Activated T-cell treated with anti-CD3 and anti-CD28 coated beads, Interleukin-2, amount 50 U/mL, for 72 hours (primary cell): ENCODE measurements around the gene MIER2. TPM values are rescaled to one million over a fixed set of nuclear protein-coding genes. Genes with fewer than 3 reads are reported as not detected.

Experiments used
- ATAC-seq, 2 donors: fragments of 150-1000 bp; cut with Tn5 transposase; replicated peaks in 1 of 2; 2 replicates each; pipeline ENCODE4 v1.10.0; 2021; ENCODE audit warnings: moderate library complexity in 2 of 2, mild to moderate bottlenecking in 1 of 2
- DNase-seq, 2 donors: peaks; one replicate each; pipeline ENCODE4 v3.0.0; 2021 to 2022; ENCODE audit warnings: mixed read lengths in 1 of 2
- H3K27ac Mint-ChIP-seq: one replicate; pipeline ENCODE4 v1.8.0; 2022; ENCODE audit warnings: mild to moderate bottlenecking, moderate library complexity, mixed read lengths
- H3K27me3 Mint-ChIP-seq: one replicate; pipeline ENCODE4 v1.8.0; 2022; ENCODE audit warnings: low read depth, mixed read lengths
- H3K36me3 Mint-ChIP-seq, 2 donors: one replicate each; pipeline ENCODE4 v1.8.0; 2022; ENCODE audit warnings: mixed read lengths in 2 of 2, mild to moderate bottlenecking in 1 of 2; ENCODE audit not compliant: insufficient read depth in 2 of 2
- H3K4me1 Mint-ChIP-seq: one replicate; pipeline ENCODE4 v1.8.0; 2022; ENCODE audit warnings: low read depth, mixed read lengths
- H3K4me3 Mint-ChIP-seq, 2 donors: one replicate each; pipeline ENCODE4 v1.8.0; 2022; ENCODE audit warnings: mild to moderate bottlenecking in 2 of 2, mixed read lengths in 2 of 2, moderate library complexity in 2 of 2
- H3K9me3 Mint-ChIP-seq, 2 donors: one replicate each; pipeline ENCODE4 v1.8.0; 2022; ENCODE audit warnings: mixed read lengths in 2 of 2
- total RNA-seq, 2 donors: library from RNA; stranded (reverse); gene quantifications; one replicate each; pipeline ENCODE4 v1.2.3, GENCODE V29; 2022

Gene MIER2
- total RNA-seq, 2 donors from 2014 or later = 25.8 to 29.0 TPM

GRCh38 chr19:327291-328024 lies 17.1 kb downstream of the MIER2 start:
- no peaks in the 10 kb centered on the region for H3K4me1 Mint-ChIP-seq
- DNase-seq (no peak), ATAC-seq (no peak)
- no peaks in the 10 kb centered on the region for H3K27me3 Mint-ChIP-seq
- no peak overlapping the region for H3K27ac Mint-ChIP-seq
- H3K4me3 Mint-ChIP-seq = no peak overlapping the region
- H3K36me3 Mint-ChIP-seq = peaks cover 21 to 31% of the 10 kb centered on the region in 2 donors
- peaks cover 2 to 6% of the 10 kb centered on the region in 2 donors for H3K9me3 Mint-ChIP-seq

- Mint-ChIP-seq H3K36me3 (peaks cover 21 to 31% of the 10 kb centered on the region in 2 donors), H3K4me3 (no peak overlapping the region), H3K27ac (no peak overlapping the region), H3K4me1 (no peaks in the 10 kb centered on the region), H3K9me3 (peaks cover 2 to 6% of the 10 kb centered on the region in 2 donors), H3K27me3 (no peaks in the 10 kb centered on the region)
- DNase-seq (no peak), ATAC-seq (no peak)
These were observed 17.7 kb downstream of the MIER2 start for GRCh38 chr19:326871-327270.

GRCh38 chr19:325937-326565 lies 18.5 kb downstream of the MIER2 start:
- H3K4me3 Mint-ChIP-seq = no peak overlapping the region
- no peak for ATAC-seq
- no peaks in the 10 kb centered on the region for H3K27me3 Mint-ChIP-seq
- no peaks in the 10 kb centered on the region for H3K4me1 Mint-ChIP-seq
- H3K27ac Mint-ChIP-seq = no peak overlapping the region
- peaks cover 2 to 6% of the 10 kb centered on the region in 2 donors for H3K9me3 Mint-ChIP-seq
- peaks cover 19 to 29% of the 10 kb centered on the region in 2 donors for H3K36me3 Mint-ChIP-seq
- no peak for DNase-seq

GRCh38 chr19:325173-325936 lies 19.2 kb downstream of the MIER2 start:
- Mint-ChIP-seq H3K4me1 (no peaks in the 10 kb centered on the region), H3K27me3 (no peaks in the 10 kb centered on the region), H3K36me3 (peaks cover 14 to 28% of the 10 kb centered on the region in 2 donors), H3K27ac (no peak overlapping the region), H3K4me3 (no peak overlapping the region), H3K9me3 (peaks cover 0 to 4% of the 10 kb centered on the region in 2 donors)
- DNase-seq (no peak), ATAC-seq (no peak)

- ATAC-seq = no peak
- H3K36me3 Mint-ChIP-seq = peaks cover 14 to 27% of the 10 kb centered on the region in 2 donors
- no peak overlapping the region for H3K4me3 Mint-ChIP-seq
- no peaks in the 10 kb centered on the region for H3K4me1 Mint-ChIP-seq
- peaks cover 0 to 4% of the 10 kb centered on the region in 2 donors for H3K9me3 Mint-ChIP-seq
- DNase-seq = no peak
- H3K27ac Mint-ChIP-seq = no peak overlapping the region
- H3K27me3 Mint-ChIP-seq = no peaks in the 10 kb centered on the region
These were observed 19.9 kb downstream of the MIER2 start for GRCh38 chr19:324716-325115.

- Mint-ChIP-seq H3K4me3 (no peak overlapping the region), H3K27ac (no peak overlapping the region), H3K27me3 (no peaks in the 10 kb centered on the region), H3K4me1 (no peaks in the 10 kb centered on the region), H3K9me3 (peaks cover 0 to 3% of the 10 kb centered on the region in 2 donors), H3K36me3 (peaks cover 5 to 14% of the 10 kb centered on the region in 2 donors)
- ATAC-seq = no peak
- DNase-seq = no peak
These were observed 22.0 kb downstream of the MIER2 start for GRCh38 chr19:322616-323015.

GRCh38 chr19:318509-318774 lies 26.2 kb downstream of the MIER2 start:
- no peak for DNase-seq
- H3K27ac Mint-ChIP-seq = no peak overlapping the region
- no peaks in the 10 kb centered on the region for H3K27me3 Mint-ChIP-seq
- no peak overlapping the region for H3K4me3 Mint-ChIP-seq
- ATAC-seq = no peak
- peaks cover 0 to 3% of the 10 kb centered on the region in 2 donors for H3K9me3 Mint-ChIP-seq
- H3K36me3 Mint-ChIP-seq = peaks cover 8 to 25% of the 10 kb centered on the region in 2 donors
- no peaks in the 10 kb centered on the region for H3K4me1 Mint-ChIP-seq

GRCh38 chr19:317710-318508 lies 26.7 kb downstream of the MIER2 start:
- Mint-ChIP-seq H3K27ac (no peak overlapping the region), H3K27me3 (no peaks in the 10 kb centered on the region), H3K4me1 (no peaks in the 10 kb centered on the region), H3K9me3 (peaks cover 0 to 3% of the 10 kb centered on the region in 2 donors), H3K36me3 (peaks cover 8 to 25% of the 10 kb centered on the region in 2 donors), H3K4me3 (no peak overlapping the region)
- ATAC-seq (no peak), DNase-seq (no peak)

GRCh38 chr19:315811-316210 lies 28.8 kb downstream of the MIER2 start:
- H3K4me3 Mint-ChIP-seq = no peak overlapping the region
- no peak for ATAC-seq
- no peak overlapping the region for H3K27ac Mint-ChIP-seq
- no peaks in the 10 kb centered on the region for H3K27me3 Mint-ChIP-seq
- no peaks in the 10 kb centered on the region for H3K4me1 Mint-ChIP-seq
- peaks cover 8 to 21% of the 10 kb centered on the region in 2 donors for H3K36me3 Mint-ChIP-seq
- no peak for DNase-seq
- peaks cover 0 to 3% of the 10 kb centered on the region in 2 donors for H3K9me3 Mint-ChIP-seq

GRCh38 chr19:313988-314815 lies 30.4 kb downstream of the MIER2 start:
- Mint-ChIP-seq H3K27ac (no peak overlapping the region), H3K9me3 (peaks cover 0 to 3% of the 10 kb centered on the region in 2 donors), H3K36me3 (peaks cover 8 to 18% of the 10 kb centered on the region in 2 donors), H3K27me3 (no peaks in the 10 kb centered on the region), H3K4me3 (no peak overlapping the region), H3K4me1 (no peaks in the 10 kb centered on the region)
- no peak for ATAC-seq
- DNase-seq = no peak

- H3K4me3 Mint-ChIP-seq = no peak overlapping the region
- peaks cover 6 to 17% of the 10 kb centered on the region in 2 donors for H3K36me3 Mint-ChIP-seq
- peaks cover 0 to 3% of the 10 kb centered on the region in 2 donors for H3K9me3 Mint-ChIP-seq
- DNase-seq (no peak), ATAC-seq (no peak)
- H3K27me3 Mint-ChIP-seq = no peaks in the 10 kb centered on the region
- H3K4me1 Mint-ChIP-seq = no peaks in the 10 kb centered on the region
- no peak overlapping the region for H3K27ac Mint-ChIP-seq
These were observed 31.2 kb downstream of the MIER2 start for GRCh38 chr19:313169-313987.
